Measurements from ENCODE around the gene HORMAD2. TPM values are rescaled to one million over a fixed set of nuclear protein-coding genes. Genes with fewer than 3 reads are reported as not detected.

The HORMAD2 gene
- total and polyA plus RNA-seq, 9 of the 15 experiments (the other 6 are each of a cell fraction or from before 2014, with no cell fraction given), result not detected

GRCh38 chr22:30088468-30088867 is 8.2 kb downstream of the HORMAD2 start:
- Histone ChIP-seq H3K4me3 (no peak overlapping the region), H2AFZ (ENCODE audit: low read depth, low read length) (no peak overlapping the region), H3K9me3 (replicated peaks; ENCODE audit: control insufficient read depth, insufficient read depth, low read depth, low read length) (no peaks in the 10 kb centered on the region), H3K4me1 (replicated peaks in 1 of 2; ENCODE audit: control insufficient read depth in 2 of 2, insufficient read depth in 2 of 2, low read length in 2 of 2) (no peaks in the 10 kb centered on the region; a peak in 1 of 5 replicates), H3K79me2 (ENCODE audit: control insufficient read depth, insufficient read depth, low read length) (no peaks in the 10 kb centered on the region), H3K9ac (ENCODE audit: insufficient read depth in 1 of 2, low read depth in 2 of 2, low read length in 2 of 2) (no peak overlapping the region), H3K27me3 (ENCODE audit: control insufficient read depth in 2 of 2, insufficient read depth in 2 of 2, low read length in 2 of 2) (no peaks in the 10 kb centered on the region), H4K20me1 (replicated peaks; ENCODE audit: control insufficient read depth, insufficient read depth, low read length) (no peaks in the 10 kb centered on the region), H3K9me1 (ENCODE audit: control insufficient read depth, insufficient read depth, low read length) (no peaks in the 10 kb centered on the region), H3K27ac (ENCODE audit: extremely low read depth, low read depth, low read length) (no peak overlapping the region), H3K4me2 (ENCODE audit: insufficient read depth, low read length) (no peak overlapping the region), H3K36me3 (ENCODE audit: control insufficient read depth, insufficient read depth, low read length) (no peaks in the 10 kb centered on the region)
- TF ChIP-seq ELK1 (CRISPR knock-in tag; IDR thresholded peaks at IDR 0.05) (no peak), ZNF512 (tag; IDR thresholded peaks at IDR 0.05) (no peak), ZHX1 (conservative IDR thresholded peaks at IDR 0.05; ENCODE audit: low read length) (no peak), ZNF324 (CRISPR knock-in tag; IDR thresholded peaks at IDR 0.05) (no peak), SREBF1 (IDR thresholded peaks at IDR 0.05; ENCODE audit: borderline replicate concordance, low read depth, low read length) (no peak), CHAMP1 (IDR thresholded peaks at IDR 0.05) (no peak), CHD1 (IDR thresholded peaks at IDR 0.05; ENCODE audit: low read length) (no peak), ASH1L (IDR thresholded peaks at IDR 0.05; ENCODE audit: borderline replicate concordance, low read depth, partially characterized antibody) (no peak)
- no peak for FAIRE-seq
- POLR2A ChIA-PET, result interaction anchor here (0.6 kb wide), 1 partner anchor 419 kb away, joined by 3 read pairs; no protein-coding TSS in a partner anchor
- in situ Hi-C loops (cut with MboI), result loop anchor here (25.0 kb wide), 1 partner anchor 401 kb away; no protein-coding TSS in a partner anchor
- intact Hi-C loops (cut with micrococcal nuclease), result loop anchor here (2.0 to 5.0 kb wide), 2 partner anchors 386 to 454 kb away; no protein-coding TSS in a partner anchor
- DNase-seq (ENCODE audit: extremely low read depth in 1 of 4, low spot score in 3 of 4), result no peak
- no TSS peak for BruUV-seq (replicated peaks)
- no peak for ATAC-seq
- CTCF ChIA-PET (ENCODE audit: low intra/inter-chr PET ratio), result interaction anchor here (0.6 to 2.4 kb wide), 11 partner anchors 74 to 694 kb away, joined by 3 to 29 read pairs (median 10); no protein-coding TSS in a partner anchor
